ENCODE data around the gene TMEM240.
"Not testable (repeated sequence)": the region's sequence is repeated elsewhere in the genome, so short reads cannot be mapped to it uniquely, and the experiment has no call there.

The TMEM240 gene

DNA sequence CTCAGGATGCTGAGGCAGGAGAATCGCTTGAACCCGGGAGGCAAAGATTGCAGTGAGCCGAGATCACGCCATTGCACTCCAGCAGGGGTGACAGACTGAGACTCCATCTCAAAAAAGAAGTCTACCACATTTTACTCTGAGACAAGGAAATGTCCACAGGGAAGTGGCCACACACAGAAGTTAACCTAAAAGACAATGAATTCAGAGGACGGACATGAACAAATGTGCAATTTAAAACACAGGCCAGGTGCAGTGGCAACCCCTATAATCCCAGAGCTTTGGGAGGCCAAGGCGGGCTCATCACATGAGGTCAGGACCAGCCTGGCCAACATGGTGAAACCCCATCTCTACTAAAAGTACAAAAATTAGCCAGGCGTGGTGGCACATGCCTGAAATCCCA, 17.3 kb upstream of the TMEM240 start:
- not testable (repeated sequence) for DNase-seq (ENCODE audit: low read depth in 2 of 2)

DNA sequence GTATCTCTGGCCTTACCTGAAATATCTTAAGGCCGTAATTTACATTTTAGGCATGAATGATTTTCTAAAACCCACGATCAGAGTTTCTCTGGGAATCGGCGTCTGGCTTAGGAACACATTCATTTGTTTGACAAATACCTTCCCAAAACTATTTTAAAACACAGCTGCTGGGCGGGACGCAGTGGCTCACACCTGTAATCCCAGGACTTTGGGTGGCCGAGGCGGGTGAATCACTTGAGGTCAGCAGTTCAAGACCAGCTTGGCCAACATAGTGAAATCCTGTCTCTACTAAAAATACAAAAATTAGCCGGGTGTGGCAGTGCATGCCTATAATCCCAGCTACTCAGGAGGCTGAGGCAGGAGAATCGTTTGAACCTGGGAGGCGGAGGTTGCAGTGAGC, 16.5 kb upstream of the TMEM240 start:
- not testable (repeated sequence) for DNase-seq (ENCODE audit: low read depth in 2 of 2)

DNA sequence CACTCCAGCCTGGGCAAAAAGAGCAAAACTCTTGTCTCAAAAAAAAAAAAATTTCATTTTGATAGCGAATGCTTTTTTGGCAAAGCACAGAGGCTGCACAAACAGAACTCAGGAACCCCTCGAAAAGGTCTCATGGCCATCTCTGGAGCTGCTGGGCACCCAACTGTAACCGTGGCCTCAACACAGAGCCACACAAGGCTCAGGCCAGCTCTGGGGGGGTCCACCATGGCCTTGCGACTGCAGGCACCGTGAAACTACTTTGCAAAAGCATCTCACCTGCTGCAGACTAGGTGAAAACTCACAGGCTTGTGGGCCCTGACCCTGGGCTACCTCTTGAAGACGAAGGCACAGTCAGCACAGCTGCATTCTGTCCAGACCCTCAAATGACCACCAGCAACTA, 16.1 kb upstream of the TMEM240 start:
- DNase-seq (ENCODE audit: low read depth in 2 of 2) = no peak

DNA sequence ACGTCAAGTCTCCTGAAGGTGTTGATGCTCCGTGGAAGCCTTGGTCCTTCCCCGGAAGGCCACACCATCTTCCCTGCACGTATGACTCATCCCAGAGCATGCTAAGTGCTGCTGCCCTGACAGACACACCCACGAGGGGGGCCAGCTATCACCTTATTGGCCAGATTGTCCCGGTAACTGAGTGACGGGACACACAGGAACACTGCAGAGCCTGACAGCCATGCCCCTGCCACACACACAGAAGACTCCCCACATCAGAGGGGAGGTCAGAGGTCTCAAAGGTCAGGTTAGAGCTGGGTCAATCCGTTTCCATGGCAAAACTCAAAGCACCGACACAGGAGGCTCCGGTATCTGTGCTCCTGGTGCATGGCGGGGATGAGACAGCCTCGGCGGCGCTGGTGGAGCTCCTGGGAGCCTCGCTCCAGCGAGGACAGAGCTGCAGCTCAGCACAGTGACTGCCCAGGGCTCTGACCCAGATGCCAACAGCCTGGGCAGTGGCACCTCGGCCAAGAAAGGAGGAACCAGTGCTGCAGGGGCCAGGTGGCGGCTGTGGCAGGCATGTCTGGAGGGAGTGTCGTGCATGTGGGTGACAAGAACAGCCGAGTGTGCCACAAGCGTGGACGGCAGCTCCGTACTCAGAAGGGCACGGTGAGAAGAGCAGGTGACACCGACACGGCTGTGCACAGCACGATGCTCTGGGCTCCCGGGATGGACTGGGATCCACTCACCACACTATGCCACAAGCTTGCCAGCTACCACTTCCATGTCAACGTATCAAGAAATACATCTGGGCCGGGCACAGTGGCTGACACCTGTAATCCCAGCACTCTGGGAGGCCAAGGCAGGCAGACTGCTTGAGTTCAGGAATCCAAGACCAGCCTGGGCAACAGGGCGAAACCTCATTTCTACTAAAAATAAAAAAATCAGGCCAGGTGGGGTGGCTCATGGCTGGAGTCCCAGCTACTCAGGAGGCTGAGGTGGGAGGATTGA, 14.8 kb upstream of the TMEM240 start:
- DNase-seq (ENCODE audit: low read depth in 2 of 2) = no peak

DNA sequence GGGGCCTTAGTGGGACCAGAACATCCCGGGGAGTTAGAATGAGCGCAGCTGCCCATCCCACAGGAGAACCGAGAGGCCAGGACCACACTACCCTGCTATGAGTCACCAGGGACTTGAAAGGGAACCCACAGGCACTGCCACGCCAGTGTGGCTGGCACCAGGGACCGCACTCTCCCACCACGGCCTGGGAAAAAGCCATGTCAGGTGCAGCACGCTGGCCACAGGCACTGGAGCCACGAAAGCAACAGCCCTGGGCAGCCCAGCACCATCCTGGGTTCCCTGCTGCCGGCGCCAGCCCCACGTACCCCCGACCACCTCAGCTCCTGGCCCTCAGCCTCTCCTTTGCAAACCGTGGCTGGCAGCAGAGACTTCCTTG, 14.1 kb upstream of the TMEM240 start:
- DNase-seq (ENCODE audit: low read depth in 2 of 2) = no peak

DNA sequence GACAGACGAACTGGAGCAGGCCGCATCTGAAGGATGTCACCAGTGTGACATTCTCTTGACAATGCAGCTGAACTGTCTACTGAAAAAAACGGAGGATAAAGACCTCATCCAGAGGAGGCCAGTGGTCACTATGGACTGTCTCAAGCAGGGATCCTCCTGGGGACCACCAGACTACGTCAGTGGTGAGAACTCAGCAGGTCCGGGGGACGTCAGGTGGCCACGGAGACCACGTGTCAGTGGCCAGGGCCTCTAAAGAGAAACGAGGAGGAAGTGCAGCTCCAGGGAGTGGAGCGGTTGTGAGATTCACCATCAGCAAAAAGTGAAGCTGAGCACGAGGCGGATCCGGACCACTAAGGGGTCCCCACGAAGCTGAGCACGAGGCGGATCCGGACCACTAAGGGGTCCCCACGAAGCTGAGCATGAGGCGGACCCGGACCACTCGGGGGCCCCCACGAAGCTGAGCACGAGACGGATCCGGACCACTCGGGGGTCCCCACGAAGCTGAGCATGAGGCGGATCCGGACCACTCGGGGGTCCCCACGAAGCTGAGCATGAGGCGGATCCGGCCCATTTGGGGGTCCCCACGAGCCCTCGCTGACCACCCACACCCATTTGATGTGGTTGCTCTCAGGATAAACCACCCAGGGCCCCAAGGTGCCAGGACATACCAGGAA, 13.5 kb upstream of the TMEM240 start:
- DNase-seq (ENCODE audit: low read depth in 2 of 2) = no peak

DNA sequence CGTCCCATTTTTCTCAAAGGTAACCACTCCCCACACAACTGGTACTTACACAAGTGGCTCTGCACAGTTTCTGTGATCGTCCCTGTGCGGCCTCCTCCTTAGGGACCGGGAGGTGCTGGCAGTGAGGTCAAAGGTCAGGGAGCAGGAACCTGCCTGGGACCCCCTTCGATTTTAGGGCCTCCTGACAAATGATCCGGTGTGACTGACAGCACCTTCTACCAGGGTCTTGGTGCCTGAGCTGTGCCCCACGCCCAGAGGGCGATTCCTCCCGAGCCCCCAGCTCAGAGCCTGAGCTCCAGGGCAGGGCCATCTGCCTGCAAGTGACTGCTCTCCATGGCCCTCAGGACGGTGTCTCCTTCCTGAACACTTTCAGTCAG, 11.8 kb upstream of the TMEM240 start:
- no peak for DNase-seq (ENCODE audit: low read depth in 2 of 2)

DNA sequence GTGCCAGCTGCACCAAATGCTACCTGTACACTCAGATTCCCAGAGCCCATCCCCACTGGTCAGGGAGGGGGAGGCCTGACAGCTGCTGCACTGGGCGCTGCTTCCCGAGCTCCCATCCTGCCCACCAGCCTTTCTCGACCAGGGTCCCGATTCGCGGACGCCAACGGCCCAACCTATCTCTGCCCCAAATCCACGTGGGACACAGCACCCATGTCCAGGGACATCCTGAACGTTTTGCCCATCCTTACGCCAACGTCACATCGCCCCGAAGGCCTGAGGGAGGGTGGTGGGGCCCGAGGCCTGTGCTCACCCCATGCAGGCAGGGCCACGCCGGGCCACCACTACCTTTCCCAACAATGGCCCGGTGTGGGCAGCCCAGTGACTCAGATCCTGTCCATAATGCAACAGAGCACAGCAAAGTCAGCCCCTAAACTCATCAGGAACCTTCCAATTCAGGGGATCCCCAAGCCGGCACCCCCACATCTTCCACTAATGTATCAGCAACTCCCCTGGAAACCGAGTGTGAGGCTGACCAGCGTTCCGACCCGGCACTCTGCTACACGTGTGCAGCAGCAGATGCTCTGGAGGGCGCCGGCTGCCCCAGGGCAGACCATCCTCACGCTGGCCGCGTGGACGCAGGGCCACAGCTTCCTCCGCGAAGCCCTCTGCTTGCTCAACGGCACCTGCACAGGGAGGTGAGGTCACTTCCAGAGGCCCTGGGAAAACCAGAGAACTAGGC, 11.3 kb upstream of the TMEM240 start:
- no peak for DNase-seq (ENCODE audit: low read depth in 2 of 2)

DNA sequence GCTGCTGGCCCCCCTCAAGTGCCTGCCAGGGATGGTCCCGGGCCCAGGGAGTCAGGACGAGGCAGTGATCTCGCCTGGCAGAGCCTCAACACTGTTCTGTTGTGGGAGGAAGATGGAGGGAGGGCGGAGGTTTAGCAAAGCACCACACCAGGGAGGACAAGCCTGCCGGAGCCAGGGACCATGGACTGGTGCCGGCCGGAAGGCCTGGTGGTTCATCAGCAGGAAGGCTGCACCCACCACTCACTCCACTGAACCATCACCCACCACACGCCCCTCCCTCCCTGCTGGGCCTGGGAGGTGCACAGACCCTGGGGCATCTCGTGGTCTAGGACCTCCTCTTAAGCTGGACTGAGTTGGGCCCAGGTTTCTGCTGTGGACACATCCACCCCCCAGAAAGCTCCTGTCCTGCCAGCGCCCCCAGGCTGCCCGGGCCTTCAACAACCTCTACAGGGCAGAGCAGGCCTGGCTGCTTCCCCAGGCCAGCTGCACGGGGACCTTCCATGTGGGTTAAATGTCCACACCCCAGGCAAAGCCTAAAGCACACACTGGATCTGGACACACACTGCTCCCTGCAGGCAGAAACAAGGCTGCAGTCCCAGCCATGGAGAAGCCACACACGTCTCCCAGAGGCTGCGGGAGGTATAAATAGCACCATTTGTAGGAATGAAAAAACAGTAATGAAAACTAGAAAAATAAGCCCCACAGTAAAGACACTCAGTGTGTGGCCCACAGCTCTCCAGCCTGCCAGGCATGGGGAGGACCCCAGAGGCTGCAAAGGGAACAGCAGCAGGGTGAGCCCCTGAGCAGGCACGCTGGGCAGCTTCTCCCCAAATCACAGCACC, 10.4 kb upstream of the TMEM240 start:
- DNase-seq (ENCODE audit: low read depth in 2 of 2) = no peak

DNA sequence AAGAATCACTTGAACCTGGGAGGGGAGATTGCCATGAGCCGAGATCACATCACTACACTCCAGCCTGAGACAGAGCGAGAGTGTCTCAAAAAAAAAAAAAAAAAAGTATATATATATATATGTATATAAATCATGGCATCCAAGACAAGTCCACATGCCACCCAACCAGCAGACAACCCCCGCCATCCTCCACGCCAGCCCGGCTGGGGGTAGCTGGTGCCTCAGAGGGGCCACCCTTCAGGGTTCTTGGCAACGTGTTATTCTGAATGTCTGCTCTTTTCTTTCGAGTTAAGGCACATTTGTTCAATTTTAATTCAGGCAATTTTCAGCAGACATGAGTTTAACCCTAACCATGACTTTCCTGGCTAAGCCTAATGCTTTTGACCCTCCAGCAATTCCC, 9.7 kb upstream of the TMEM240 start:
- DNase-seq (ENCODE audit: low read depth in 2 of 2) = no peak

DNA sequence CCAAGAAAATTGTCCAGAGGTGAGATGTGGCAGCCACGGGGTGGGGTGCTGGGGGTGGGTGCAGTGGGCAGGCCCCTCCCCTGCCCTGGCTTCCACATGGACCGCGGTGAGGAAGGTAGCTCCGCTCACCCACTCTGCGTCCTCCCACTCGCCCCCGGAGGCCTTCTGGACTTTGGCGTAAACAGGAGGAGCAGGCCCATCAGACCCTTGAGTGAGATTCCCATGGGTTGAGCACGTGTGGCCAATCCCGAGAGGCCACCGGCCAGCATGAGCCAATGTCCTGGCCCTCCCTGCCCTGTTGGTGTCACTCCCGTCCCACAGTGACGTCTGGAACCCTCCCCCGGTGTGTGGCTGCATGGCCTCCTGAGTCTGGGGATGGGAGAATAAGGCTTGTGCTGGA, 8.2 kb upstream of the TMEM240 start:
- no peak for DNase-seq (ENCODE audit: low read depth in 2 of 2)

DNA sequence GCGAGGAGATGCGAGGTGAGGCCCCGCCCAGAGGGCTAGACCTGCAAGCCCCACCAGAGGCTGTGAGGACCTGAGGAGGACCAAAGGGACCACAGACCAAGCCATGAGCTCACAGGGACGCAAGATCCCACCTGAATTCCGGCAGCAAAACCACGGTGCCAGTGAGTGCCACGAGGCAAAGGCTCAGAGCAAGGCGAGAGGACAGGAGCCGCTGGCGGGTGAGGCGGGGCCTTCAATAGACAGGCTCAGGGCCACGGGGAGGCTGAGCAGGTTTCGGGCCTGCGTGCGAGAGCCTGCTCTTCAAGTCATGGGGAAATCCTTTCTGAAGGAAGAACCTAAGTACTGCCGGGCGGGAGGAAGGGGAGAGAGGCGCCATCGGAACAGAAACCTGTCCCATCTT, 7.1 kb upstream of the TMEM240 start:
- DNase-seq (ENCODE audit: low read depth in 2 of 2) = no peak

DNA sequence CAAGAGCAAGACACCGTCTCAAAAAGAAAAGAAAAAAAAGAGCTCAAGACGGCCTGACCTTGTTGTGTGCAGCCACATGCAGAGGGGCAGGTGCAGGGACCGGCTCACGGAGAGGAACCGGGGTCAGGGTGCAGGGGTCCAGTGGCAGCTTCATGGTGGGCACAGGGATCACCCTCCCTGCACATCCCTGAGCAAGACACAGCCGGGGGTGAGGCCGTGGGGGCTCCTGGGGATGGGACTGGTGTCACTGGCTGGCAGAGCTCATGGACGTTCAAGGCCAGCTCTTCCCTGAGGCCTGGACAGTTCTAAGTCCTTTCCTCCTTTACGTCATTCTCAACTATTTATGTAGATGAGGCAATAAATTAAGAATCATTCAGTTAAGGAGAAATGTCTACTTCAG, 6.6 kb upstream of the TMEM240 start:
- no peak for DNase-seq (ENCODE audit: low read depth in 2 of 2)

DNA sequence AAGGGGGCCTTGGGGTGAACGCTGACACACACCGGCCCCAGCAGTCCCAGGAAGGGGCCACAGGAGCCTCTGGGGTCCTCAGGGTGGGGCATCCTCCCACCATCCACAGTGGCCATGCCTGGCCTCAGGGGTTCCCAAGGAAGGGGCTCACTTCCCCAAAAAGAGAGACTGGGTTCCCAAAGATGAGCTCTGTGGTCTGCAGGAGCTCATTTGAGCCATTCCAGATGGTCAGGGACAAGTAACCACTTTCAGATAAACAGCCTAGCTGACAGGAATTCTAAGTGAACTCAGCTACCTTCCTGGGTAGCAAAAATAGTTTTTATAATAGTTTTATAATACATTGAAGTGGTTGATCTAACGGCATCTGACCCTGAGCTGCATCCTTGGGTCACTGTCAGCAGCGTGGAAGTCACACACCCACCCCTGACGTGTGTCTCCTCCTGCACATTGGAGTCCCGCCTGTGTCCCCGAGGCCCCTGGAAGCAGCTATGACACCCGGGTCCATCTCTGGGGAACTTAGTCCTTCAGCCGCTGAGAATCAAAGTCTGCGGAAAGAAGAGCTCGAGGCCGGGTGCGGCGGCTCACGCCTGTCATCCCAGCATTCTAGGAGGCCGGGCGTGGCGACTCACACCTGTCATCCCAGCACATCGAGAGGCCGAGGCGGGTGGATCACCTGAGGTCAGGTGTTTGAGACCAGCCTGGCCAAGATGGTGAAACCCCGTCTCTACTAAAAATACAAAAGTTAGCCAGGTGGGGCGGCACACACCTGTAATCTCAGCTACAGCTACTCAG, 5.7 kb upstream of the TMEM240 start:
- no peak for DNase-seq (ENCODE audit: low read depth in 2 of 2)

DNA sequence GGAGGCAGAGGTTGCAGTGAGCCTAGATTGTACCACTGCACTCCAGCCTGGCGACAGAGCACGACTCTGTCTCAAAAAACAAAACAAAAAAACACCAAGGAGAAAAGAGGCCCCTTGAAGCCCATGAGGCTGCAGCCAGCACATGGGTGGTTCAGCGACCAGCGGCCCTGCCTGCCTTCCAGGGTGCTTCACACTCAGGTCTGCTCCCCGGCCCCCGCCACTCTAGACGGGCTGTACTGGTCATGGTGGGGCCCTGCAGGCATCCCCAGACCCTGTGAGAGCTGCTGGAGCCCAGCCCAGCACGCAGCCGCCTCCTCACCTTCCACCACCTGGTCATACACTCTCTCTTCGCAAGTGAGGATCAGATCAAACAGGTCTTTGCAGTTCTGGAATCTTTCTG, 4.1 kb upstream of the TMEM240 start:
- no peak for DNase-seq (ENCODE audit: low read depth in 2 of 2)

DNA sequence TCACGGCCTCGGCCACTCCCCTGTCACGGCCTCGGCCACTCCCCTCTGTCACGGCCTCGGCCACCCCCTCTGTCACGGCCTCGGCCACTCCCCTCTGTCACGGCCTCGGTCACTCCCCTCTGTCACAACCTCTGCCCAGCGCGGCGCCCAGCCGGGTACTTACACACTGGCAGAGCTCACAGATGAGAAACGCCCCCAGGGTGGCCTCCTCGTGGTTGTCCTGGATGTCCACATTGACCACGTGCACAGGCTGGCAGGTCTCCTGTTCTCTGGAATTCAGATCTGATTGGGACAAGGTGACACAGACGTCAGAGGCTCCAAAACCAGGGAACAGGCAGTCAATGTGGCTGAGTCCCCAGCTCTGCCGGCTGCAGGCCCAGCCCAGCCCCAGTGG, 3.3 kb upstream of the TMEM240 start:
- DNase-seq (ENCODE audit: low read depth in 2 of 2) = no peak

DNA sequence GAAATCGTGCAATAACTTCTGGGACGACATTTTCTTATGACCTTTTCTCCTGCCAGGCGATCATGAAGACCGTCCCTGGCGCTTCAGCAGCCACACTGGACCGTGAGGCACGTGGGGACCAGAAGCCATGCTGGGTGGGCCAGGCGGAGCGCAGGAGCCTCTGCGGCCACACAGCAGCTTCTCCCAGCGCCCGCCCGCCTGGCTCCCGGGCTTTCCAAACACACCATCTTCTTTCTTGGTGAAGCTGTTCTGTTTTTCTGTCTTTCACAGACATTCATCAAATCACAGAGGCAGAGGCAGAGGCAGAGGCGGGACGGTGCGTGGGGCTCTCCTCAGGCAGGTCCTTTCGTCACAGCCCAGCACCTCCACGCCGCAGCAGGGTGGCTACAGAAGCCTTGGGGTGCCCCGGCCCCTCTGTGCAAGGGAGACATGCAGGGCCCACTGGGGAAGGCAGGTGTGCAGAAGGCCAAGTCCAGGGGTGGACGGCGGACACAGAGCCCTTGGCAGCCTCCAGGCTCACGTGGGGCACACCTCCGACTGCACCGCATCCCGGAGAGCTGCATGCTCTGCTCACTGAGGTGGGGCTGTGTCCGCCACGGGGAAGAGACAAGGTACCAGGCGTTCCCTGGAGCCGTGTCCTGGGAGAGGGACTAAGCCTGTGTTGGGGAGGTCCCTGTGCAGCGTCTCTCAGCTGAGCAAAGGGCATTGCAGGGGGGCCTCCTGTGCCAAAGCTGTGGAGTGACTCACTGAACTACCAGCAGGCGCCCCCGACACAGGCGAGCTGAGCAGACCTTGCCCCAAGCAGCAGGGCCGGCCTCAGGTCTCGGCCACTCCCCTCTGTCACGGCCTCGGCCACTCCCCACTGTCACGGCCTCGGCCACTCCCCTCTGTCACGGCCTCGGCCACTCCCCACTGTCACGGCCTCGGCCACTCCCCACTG, 2.6 kb upstream of the TMEM240 start:
- DNase-seq (ENCODE audit: low read depth in 2 of 2) = no peak

DNA sequence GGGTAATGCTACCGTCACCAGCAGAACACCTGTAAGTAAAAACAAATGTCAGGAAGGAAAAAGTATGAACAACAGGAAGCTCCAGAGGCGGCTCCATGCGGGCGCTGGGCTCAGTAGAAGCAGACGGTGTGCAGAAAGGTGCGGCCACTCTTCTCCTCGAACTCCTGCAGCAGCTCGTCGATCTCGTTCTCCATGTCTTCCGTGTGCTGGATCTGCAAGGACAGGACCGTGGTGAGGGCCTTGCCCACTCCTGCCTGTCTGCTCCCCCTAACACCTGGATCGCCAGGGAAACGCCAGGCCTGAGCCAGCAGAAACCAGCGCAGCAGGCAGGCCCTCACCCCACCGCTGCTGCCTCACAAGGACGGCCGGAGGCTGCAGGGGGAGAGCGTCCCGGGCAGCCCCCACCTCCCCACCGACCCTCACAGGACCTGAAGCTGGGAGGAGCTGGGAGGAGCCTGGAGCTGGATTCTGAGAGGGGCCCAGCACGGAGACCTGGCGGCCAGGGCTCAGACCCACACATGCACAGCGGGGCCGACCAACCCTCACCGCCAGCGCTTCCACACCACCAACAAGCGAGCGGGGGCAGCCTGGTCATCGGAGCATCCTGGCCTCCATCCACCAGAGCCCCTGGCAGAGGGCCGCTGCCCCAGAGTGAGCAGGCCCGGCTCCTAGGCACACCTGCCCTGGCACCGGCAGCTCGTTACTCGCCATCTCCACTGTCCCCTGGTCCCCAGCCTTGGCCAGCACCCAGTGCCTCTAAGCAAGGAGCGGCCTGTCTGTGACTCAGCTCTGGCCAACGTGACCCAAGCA, 1.7 kb upstream of the TMEM240 start:
- no peak for DNase-seq (ENCODE audit: low read depth in 2 of 2)
